Endothelial cell (in vitro differentiated cells): ENCODE results near the gene STX5. TPM values are rescaled to one million over a fixed set of nuclear protein-coding genes. Genes with fewer than 3 reads are reported as not detected.
"Not testable (repeated sequence)": the region's sequence is repeated elsewhere in the genome, so short reads cannot be mapped to it uniquely, and the experiment has no call there.

Experiments used
- DNase-seq: peaks from one replicate; pipeline ENCODE4 v3.0.0; 2021; ENCODE audit warnings: low spot score
- H3K27ac Mint-ChIP-seq: one replicate; pipeline ENCODE4 v1.8.0; 2021; ENCODE audit warnings: mixed read lengths, inconsistent platforms; ENCODE audit not compliant: unreplicated experiment
- H3K27me3 Mint-ChIP-seq: one replicate; pipeline ENCODE4 v1.8.0; 2021; ENCODE audit warnings: mild to moderate bottlenecking, moderate library complexity, mixed read lengths, inconsistent platforms; ENCODE audit not compliant: unreplicated experiment
- H3K36me3 Mint-ChIP-seq: one replicate; pipeline ENCODE4 v1.8.0; 2021; ENCODE audit warnings: mild to moderate bottlenecking, low read depth, mixed read lengths, inconsistent platforms; ENCODE audit not compliant: unreplicated experiment
- H3K4me1 Mint-ChIP-seq: one replicate; pipeline ENCODE4 v1.8.0; 2021; ENCODE audit warnings: mild to moderate bottlenecking, mixed read lengths, inconsistent platforms; ENCODE audit not compliant: unreplicated experiment
- H3K4me3 Mint-ChIP-seq: one replicate; pipeline ENCODE4 v1.8.0; 2021; ENCODE audit warnings: mild to moderate bottlenecking, mixed read lengths, inconsistent platforms; ENCODE audit not compliant: unreplicated experiment
- H3K9me3 Mint-ChIP-seq: one replicate; pipeline ENCODE4 v1.8.0; 2021; ENCODE audit warnings: mixed read lengths, inconsistent platforms; ENCODE audit not compliant: unreplicated experiment
- CTCF ChIP-seq: fragments of 200-600 bp; sonication (generic); IDR thresholded peaks from one replicate; pipeline ENCODE4 v1.5.0; 2021; ENCODE audit warnings: antibody characterized with exemption; ENCODE audit not compliant: unreplicated experiment
- total RNA-seq: library from RNA; stranded (reverse); fragmentation: NEBNext Ultra II Directional; extraction: Animal tissue kit (Norgen Biotek cat#: 25700); gene quantifications from one replicate; pipeline ENCODE4 v1.2.1, GENCODE V29; 2021; ENCODE audit not compliant: unreplicated experiment

The STX5 gene
- total RNA-seq, 1 donor from 2014 or later: 37.9 TPM

- Mint-ChIP-seq H3K4me1 (peaks cover 21% of the 10 kb centered on the region), H3K9me3 (no peaks in the 10 kb centered on the region), H3K4me3 (peak overlapping the region; percentile 31), H3K27ac (peak overlapping the region; percentile 9), H3K36me3 (peaks cover 12% of the 10 kb centered on the region), H3K27me3 (peaks cover 10% of the 10 kb centered on the region)
- DNase-seq: no peak
- no peak for TF ChIP-seq CTCF
These were observed 44.9 kb upstream of the STX5 start for GRCh38 chr11:62876712-62877111.

DNA sequence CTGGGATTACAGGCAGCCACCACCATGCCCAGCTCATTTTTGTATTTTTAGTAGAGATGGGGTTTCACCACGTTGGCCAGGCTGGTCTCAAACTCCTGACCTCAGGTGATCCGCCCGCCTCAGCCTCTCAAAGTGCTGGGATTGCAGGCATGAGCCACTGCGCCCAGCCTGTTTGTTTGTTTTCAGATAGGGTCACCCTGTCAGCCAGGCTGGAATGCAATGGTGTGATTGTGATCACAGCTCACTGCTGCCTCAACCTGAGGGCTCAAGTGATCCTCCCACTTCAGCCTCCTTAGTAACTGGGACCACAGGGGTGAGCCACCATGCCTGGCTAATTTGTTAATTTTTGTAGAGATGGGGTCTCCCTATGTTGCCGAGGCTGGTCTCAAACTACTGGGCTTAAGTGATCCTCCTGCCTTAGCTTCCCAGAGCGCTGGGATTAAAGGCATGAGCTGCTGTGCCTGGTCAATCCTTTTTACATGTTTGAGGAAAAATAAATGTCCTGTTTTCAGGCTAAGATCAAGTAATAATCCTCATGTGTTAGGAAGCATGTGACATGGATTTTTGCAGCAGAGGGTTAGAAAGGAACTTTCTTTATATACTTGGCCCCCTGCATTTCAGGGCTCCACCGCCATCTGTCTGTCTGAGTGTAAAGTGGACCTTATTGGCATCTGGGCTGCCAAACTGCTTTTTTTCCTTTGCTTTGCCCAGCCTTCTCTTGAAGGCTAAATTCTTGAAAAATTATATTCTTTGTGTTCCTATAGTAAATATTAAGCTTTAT, 44.0 kb upstream of the STX5 start:
- Mint-ChIP-seq H3K4me3 (no peak overlapping the region), H3K27ac (no peak overlapping the region), H3K4me1 (peaks cover 20% of the 10 kb centered on the region), H3K36me3 (peaks cover 9% of the 10 kb centered on the region), H3K9me3 (no peaks in the 10 kb centered on the region), H3K27me3 (peaks cover 10% of the 10 kb centered on the region)
- TF ChIP-seq CTCF: no peak
- DNase-seq: no peak

DNA sequence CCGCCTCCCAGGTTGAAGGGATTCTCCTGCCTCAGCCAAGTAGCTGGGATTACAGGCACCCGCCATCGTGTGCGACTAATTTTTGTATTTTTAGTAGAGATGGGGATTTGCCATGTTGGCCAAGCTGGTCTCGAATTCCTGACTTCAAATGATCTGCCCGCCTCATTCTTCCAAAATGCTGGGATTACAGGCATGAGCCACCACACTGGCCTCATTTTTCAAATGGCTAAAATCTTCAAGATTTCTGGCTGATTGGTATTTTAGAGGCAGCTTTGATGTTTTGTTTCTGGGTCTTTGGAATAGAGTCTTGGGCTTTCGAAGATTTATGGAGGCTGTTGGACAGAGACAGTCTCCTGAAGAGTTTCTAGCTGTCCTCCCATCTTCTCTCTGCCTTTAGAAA, 43.0 kb upstream of the STX5 start:
- no peak for TF ChIP-seq CTCF
- no peaks in the 10 kb centered on the region for H3K9me3 Mint-ChIP-seq

GRCh38 chr11:62865635-62866034, 33.8 kb upstream of the STX5 start:
- H3K36me3 Mint-ChIP-seq: peaks cover 4% of the 10 kb centered on the region
- DNase-seq: no peak
- no peak overlapping the region for H3K27ac Mint-ChIP-seq
- H3K4me3 Mint-ChIP-seq: peak overlapping the region; percentile 29
- no peak for TF ChIP-seq CTCF
- no peaks in the 10 kb centered on the region for H3K27me3 Mint-ChIP-seq
- H3K4me1 Mint-ChIP-seq: peaks cover 5% of the 10 kb centered on the region
- no peaks in the 10 kb centered on the region for H3K9me3 Mint-ChIP-seq

More for the DNA sequence above, 43.0 kb upstream of the STX5 start:
- H3K4me3 Mint-ChIP-seq: no peak overlapping the region
- H3K36me3 Mint-ChIP-seq: no peaks in the 10 kb centered on the region
- H3K27ac Mint-ChIP-seq: no peak overlapping the region
- H3K4me1 Mint-ChIP-seq: peaks cover 12% of the 10 kb centered on the region
- DNase-seq: no peak
- H3K27me3 Mint-ChIP-seq: peaks cover 3% of the 10 kb centered on the region

GRCh38 chr11:62863687-62864335, 32.0 kb upstream of the STX5 start:
- Mint-ChIP-seq H3K27me3 (peaks cover 6% of the 10 kb centered on the region), H3K4me1 (peaks cover 9% of the 10 kb centered on the region), H3K27ac (no peak overlapping the region), H3K9me3 (no peaks in the 10 kb centered on the region), H3K4me3 (peak overlapping the region; percentile 44), H3K36me3 (peaks cover 4% of the 10 kb centered on the region)
- TF ChIP-seq CTCF: no peak
- DNase-seq: no peak

DNA sequence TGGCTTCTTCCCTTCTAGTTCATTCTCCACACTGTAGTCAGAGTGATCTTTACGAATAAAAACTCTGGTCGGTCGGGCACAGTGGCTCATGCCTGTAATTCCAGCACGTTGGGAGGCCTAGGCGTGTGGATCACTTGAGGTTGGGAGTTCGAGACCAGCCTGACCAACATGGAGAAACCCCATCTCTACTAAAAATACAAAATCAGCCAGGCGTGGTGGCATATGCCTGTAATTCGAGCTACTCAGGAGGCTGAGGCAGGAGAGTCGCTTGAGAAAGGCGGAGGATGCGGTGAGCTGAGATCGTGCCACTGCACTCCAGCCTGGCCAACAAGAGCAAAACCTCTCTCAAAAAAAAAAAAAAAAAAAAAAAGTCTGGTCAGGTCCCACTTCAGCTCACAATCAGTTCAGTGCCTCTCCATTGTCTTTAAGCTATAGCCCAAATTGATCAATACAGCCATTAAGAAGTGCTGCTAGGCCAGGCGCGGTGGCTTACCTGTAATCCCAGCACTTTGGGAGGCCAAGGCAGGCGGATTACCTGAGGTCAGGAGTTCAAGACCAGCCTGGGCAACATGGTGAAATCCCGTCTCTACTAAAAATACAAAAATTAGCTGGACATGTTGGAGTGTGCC, 29.8 kb upstream of the STX5 start:
- Mint-ChIP-seq H3K4me1 (peaks cover 18% of the 10 kb centered on the region), H3K27ac (peak overlapping the region; percentile 36)
- not testable (repeated sequence) for H3K9me3 Mint-ChIP-seq, H3K27me3 Mint-ChIP-seq, H3K36me3 Mint-ChIP-seq, DNase-seq, H3K4me3 Mint-ChIP-seq
